GM23248 (cell line): ENCODE measurements around the gene SPEG.

Source experiments
- EZH2 ChIP-seq: fragments of 200-600 bp; sonication (generic); IDR thresholded peaks from 2 replicates; pipeline ENCODE4 v1.6.1; 2018; ENCODE audit warnings: antibody characterized with exemption, mild to moderate bottlenecking; ENCODE audit not compliant: insufficient read depth, poor library complexity, severe bottlenecking
- EZH2phosphoT487 ChIP-seq: fragments of 200-600 bp; sonication (generic); IDR thresholded peaks from 2 replicates; pipeline ENCODE4 v1.6.1; 2018; ENCODE audit warnings: antibody characterized with exemption, moderate library complexity, mild to moderate bottlenecking, low read depth; ENCODE audit not compliant: insufficient read depth

GRCh38 chr2:219443697-219444023, 9.0 kb downstream of the SPEG start:
- no peak for TF ChIP-seq EZH2phosphoT487
- TF ChIP-seq EZH2 = no peak
